GM19239 (cell line): ENCODE measurements around the gene SOCS1.
A peak's percentile ranks its signal among the peaks of the same experiment; 100 is the strongest.
"Not testable (repeated sequence)": the region's sequence is repeated elsewhere in the genome, so short reads cannot be mapped to it uniquely, and the experiment has no call there.

Source experiments
- DNase-seq: peaks from one replicate; pipeline ENCODE4 v3.0.0; 2011; ENCODE audit warnings: low spot score; ENCODE audit not compliant: insufficient read length
- FAIRE-seq: peaks from 2 replicates; lab custom pipeline; 2011; peaks lifted over from hg19 to GRCh38; lab: Jason Lieb, UNC

Gene SOCS1, protein sequence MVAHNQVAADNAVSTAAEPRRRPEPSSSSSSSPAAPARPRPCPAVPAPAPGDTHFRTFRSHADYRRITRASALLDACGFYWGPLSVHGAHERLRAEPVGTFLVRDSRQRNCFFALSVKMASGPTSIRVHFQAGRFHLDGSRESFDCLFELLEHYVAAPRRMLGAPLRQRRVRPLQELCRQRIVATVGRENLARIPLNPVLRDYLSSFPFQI

GRCh38 chr16:11255737-11256660 is at the start of gene SOCS1:
Gene SOCS1, minus strand, starts transcription at chr16:11256204. Its CDS starts 726 bp downstream, at chr16:11255478.
- peak; percentile 76 for DNase-seq
- peak; percentile 31 for FAIRE-seq

- FAIRE-seq (no peak), DNase-seq (no peak)
Measured at GRCh38 chr16:11303405-11304138, 47.6 kb upstream of the SOCS1 start.

DNA sequence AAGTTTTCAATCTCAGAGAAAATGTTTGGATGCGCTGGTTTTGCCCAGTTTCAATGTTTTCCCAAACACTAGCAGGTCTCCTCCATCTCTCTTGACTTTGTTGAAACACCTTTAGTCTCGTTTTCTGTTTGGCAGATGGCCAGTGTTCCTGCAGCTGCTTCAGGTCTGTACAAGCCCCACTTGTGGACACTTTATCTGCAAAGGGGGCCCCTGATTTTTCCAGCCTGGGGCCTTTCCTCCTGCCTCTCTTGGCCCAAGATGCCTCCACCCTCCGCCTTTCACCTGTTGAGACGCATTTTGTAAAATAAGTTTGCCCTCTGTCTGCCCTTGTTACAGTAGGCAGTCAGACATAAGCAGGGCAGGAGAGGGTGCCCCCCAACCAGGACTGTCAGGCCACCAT is 47.0 kb upstream of the SOCS1 start:
- no peak for DNase-seq
- no peak for FAIRE-seq

- DNase-seq (no peak), FAIRE-seq (no peak)
Measured at GRCh38 chr16:11301645-11302501, 45.9 kb upstream of the SOCS1 start.

DNA sequence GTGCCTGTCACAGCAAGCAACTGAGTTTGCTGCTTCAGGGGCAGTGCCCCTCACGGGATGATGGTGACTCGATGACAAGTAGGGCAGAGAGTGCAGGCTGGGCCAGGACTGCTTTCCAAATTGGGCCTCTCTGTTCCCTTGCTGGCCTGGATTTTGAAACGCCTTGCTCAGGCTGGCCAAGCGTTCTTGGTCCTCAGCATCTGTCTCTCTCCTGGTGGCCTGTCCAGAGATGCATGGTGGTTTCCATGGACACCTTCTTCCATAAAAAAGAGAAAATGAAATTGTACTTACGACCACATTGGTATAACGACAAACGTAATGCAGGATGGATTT is 44.5 kb upstream of the SOCS1 start:
- FAIRE-seq: no peak
- DNase-seq: no peak

GRCh38 chr16:11299865-11300559 is 44.0 kb upstream of the SOCS1 start:
- FAIRE-seq (no peak), DNase-seq (no peak)

- not testable (repeated sequence) for DNase-seq, FAIRE-seq
Measured at GRCh38 chr16:11298950-11299547, 43.0 kb upstream of the SOCS1 start.

DNA sequence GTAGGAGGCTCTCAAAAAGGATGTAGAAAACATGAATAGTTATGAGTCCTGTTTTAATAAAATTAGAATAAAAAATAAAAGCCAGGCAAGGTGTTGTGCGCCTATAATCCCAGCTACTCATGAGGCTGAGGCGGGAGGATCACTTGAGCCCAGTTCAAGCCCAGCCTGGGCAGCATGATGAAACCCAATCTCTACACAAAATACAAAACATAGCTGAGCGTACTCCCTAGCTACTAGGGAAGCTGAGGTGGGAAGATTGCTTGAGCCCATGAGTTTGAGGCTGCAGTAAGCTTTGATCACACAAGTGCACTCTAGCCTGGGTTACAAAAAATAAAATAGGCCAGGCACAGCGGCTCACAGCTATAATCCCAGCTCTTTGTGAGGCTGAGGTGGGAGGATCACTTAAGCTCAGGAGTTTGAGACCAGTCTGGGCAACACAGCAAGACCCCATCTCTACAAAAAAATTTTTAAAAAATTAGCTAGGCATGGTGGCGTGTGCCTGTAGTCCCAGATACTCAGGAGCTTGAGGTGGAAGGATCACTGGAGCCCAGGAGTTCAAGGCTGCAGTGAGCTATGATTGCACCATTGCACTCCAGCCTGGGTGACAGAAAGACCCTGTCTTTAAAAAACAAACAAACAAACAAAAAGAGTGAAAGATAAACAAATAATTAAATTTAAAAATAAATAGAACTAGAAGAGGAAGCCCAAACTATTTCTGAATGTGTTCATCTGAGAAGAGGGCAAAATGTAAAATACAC is 42.3 kb upstream of the SOCS1 start:
- FAIRE-seq (peak; percentile 37), DNase-seq (no peak)

DNA sequence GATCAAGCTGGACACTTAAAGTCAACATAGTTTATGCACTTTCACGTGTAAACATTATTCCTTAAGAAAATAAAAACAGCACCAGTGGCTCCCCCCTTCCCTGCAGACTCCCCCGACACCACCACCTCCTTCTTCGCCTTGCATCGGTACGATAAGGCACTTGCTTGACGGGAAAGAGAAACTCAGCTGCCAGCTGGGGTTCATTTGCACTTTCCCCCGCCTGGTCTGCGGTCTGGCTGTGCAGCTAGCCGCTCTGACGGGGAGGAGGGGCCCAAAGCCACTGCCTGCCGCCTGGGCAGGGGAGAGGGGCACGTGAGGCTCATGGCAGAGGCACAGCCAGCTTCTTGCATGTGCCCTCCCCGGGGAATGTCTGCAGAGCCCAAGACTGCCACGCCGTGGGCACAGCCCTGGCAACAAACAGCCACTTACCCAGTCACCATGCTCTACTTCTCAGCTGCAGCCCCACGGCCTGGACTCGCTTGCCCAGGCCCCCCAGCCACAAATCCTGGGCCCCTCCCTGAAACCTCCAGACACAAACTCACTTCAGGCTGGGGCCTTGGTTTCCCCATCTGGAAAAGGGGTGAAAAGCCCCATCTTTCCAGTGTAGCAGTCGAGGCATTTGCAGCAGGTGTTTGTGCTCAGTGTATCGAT is 41.6 kb upstream of the SOCS1 start:
- DNase-seq (peak; percentile 60), FAIRE-seq (peak; percentile 95)

DNA sequence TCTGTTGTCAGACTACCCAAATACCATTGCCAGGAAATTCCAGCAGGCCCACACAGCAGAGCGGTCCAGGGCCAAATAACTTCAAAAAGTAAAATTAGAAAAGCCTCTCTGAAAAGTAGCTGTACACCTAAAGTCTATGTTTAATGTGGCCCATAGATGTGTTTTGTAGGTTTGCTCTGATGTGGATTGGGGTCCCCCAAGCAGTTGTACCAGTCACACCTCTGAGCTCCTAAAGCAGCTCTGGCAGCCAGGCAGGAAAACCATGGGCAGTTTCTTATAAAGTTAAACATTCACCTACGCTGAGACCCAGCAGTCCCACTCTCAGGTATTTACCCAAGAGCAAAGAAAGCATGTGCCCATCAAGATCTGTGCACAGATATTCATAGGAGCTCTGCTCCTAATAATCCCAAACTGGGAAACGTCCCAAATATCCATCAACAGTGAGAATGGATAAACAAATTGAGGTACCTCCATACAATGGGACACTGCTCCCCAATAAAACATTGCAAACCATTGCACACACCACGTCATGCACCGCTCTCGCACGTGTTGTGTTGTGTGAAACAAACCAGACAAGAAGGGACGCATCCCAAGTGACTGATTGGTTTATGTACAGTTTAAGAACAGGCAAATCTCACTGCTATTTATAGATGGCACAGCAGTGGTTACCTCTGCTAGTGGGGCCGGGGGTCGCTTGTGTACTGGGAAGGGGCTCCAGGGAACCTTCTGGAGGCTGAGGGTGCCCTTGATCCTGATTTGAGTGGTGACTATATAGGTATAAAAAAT is 40.9 kb upstream of the SOCS1 start:
- no peak for DNase-seq

DNA sequence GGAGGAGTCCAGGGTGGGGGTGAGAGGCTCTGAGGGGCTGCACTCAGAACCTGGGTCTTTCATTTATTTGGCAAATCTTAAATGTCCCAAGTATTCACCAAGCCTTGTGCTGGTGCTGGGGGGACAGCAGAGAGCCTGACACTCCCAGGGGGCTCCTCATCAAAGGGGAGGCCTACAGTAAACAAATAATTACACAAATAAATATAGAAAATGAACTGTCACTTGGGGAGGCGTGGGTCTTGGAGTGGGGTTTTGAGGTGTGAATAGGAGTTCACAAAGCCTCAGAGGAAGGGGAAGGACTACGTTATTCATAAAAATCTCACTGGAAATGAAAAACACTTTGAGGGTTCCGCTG is 40.3 kb upstream of the SOCS1 start:
- no peak for FAIRE-seq

More for the DNA sequence above, 40.9 kb upstream of the SOCS1 start:
- FAIRE-seq: peak; percentile 66

DNA sequence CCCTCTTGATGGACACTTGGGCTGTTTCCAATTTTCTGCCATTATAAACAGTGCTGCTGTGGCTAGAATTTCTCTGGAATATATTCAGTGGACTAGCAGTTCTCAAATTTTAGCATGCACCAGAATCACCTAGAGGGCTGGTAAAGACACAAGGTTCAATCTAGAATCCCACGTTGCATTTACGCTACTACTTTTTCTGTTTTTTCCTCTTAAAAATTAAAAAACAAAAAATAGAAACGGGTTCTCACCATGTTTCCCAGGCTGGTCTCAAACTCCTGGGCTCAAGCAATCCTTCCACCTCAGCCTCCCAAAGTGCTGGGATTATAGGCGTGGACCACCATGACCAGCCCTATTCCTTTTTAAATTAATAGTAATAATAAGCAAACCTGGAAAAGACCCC is 39.7 kb upstream of the SOCS1 start:
- DNase-seq (no peak), FAIRE-seq (no peak)

More for the DNA sequence above, 40.3 kb upstream of the SOCS1 start:
- no peak for DNase-seq

DNA sequence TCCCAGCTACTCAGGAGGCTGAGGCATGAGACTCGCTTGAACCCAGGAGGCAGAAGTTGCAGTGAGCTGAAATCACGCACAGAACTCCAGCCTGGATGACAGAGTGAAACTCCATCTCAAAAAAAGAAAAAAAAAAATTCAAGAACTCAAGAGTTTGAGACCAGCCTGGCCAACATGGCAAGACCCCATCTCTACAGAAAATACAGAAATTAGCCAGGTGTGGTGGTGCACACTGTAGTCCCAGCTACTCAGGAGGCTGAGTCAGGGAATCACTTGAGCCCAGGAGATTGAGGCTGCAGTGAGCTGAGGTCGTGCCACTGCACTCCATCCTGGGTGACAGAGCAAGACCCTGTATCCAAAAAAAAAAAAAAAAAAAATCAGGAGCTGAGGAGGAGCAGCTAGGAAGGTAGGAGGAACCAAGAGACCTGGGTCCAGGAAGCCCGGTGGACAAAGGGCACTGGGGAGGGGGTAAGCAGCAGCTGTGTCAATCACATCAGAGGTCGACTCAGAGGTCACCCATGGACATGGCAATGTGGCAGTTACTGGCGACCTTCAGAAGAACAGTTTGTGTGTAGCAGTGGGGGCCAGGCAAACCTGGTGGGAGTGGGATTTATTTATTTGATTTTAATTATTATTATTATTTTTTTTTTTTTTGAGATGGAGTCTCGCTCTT is 36.2 kb upstream of the SOCS1 start:
- no peak for DNase-seq
- FAIRE-seq: no peak

GRCh38 chr16:11291091-11291703 is 35.2 kb upstream of the SOCS1 start:
- no peak for DNase-seq
- no peak for FAIRE-seq

DNA sequence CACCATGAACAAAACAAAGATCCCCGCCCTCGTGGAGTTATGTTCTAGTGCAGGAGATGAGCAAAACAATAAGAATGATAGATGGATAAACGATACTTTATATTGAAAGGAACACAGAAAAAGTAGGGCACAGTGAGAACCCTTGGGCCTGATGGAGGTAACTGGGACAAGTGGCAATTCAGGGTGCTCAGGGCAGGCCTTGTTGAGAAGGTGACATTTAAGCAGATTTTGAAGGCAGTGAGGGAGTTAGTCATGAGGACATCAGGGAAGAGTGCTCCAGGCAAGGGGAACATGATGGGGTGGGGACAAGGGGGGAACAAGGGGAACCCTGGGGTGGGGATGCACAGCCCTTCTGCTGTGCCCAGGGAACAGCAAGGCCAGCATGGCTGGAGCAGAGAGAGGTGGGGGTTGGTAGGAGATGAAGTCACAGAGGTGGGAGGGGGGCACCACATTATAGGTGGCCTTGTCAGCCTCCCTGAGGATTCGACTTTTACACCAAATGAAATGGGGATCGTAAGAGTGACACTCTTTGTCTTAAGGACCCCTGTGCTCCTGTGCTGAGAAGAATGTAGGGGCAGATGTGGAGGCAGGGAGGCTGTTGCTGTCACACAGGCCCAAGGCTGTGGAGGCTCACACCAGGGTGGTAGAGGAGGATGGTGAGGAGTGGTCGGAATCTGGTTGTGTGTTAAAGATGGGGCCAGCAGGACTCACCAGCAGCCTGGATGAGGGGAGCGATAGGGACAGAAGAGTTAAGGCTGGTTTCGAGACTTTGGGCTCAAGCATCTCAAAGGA is 34.3 kb upstream of the SOCS1 start:
- DNase-seq (no peak), FAIRE-seq (no peak)
